ENCODE results near the gene SGK1.

Gene SGK1

GRCh38 chr6:134317471-134318131 is at the start of gene SGK1:
Gene SGK1, minus strand, starts transcription at chr6:134318112. Its CDS starts 652 bp downstream, at chr6:134317460.
- peak; percentile 42 for DNase-seq

- no peak for DNase-seq
These were observed 45.6 kb upstream of the SGK1 start for GRCh38 chr6:134363323-134364039.

GRCh38 chr6:134361011-134361410 is 43.1 kb upstream of the SGK1 start:
- DNase-seq = no peak

- DNase-seq = no peak
These were observed 41.4 kb upstream of the SGK1 start for GRCh38 chr6:134359302-134359701.

- no peak for DNase-seq
These were observed 40.4 kb upstream of the SGK1 start for GRCh38 chr6:134358320-134358719.

- no peak for DNase-seq
These were observed 39.1 kb upstream of the SGK1 start for GRCh38 chr6:134357022-134357487.

- no peak for DNase-seq
These were observed 38.5 kb upstream of the SGK1 start for GRCh38 chr6:134356405-134356804.

GRCh38 chr6:134352786-134353480 is 35.0 kb upstream of the SGK1 start:
- DNase-seq = no peak

- DNase-seq = no peak
These were observed 33.9 kb upstream of the SGK1 start for GRCh38 chr6:134351615-134352474.

GRCh38 chr6:134347885-134348805 is 30.2 kb upstream of the SGK1 start:
- no peak for DNase-seq

- no peak for DNase-seq
These were observed 29.1 kb upstream of the SGK1 start for GRCh38 chr6:134346932-134347545.

- no peak for DNase-seq
These were observed 27.9 kb upstream of the SGK1 start for GRCh38 chr6:134345789-134346188.

GRCh38 chr6:134343066-134343465 is 25.2 kb upstream of the SGK1 start:
- no peak for DNase-seq

- no peak for DNase-seq
These were observed 24.2 kb upstream of the SGK1 start for GRCh38 chr6:134341999-134342567.

GRCh38 chr6:134340179-134340975 is 22.5 kb upstream of the SGK1 start:
- DNase-seq = no peak

GRCh38 chr6:134339216-134339615 is 21.3 kb upstream of the SGK1 start:
- DNase-seq = no peak

- DNase-seq = no peak
These were observed 13.3 kb upstream of the SGK1 start for GRCh38 chr6:134331256-134331655.

- no peak for DNase-seq
These were observed 12.6 kb upstream of the SGK1 start for GRCh38 chr6:134330555-134330954.

- DNase-seq = no peak
These were observed 10.9 kb upstream of the SGK1 start for GRCh38 chr6:134328792-134329191.

- DNase-seq = no peak
These were observed 10.2 kb upstream of the SGK1 start for GRCh38 chr6:134328138-134328537.

Data from activated CD8-positive, alpha-beta memory T cell treated with anti-CD3 and anti-CD28 coated beads, Interleukin-2, amount 50 U/mL, for 4 hours (primary cell).